K562 (cell line): ENCODE data around the gene TEAD3. TPM values are rescaled to one million over a fixed set of nuclear protein-coding genes. Genes with fewer than 3 reads are reported as not detected.

Source experiments
- BCOR ChIP-seq: fragments of 450-650 bp; IDR thresholded peaks from 2 replicates; pipeline ENCODE4 v1.6.1; 2016
- ESRRB ChIP-seq: fragments of 250-450 bp; sonication (Bioruptor Pico); IDR thresholded peaks from 2 replicates; pipeline ENCODE4 v1.5.0; 2020; ENCODE audit warnings: mild to moderate bottlenecking, moderate library complexity, borderline replicate concordance
- GMEB1 ChIP-seq: fragments of 250-450 bp; sonication (Bioruptor Pico); IDR thresholded peaks from 2 replicates; pipeline ENCODE4 v1.4.0; 2020; ENCODE audit warnings: mild to moderate bottlenecking
- ILK ChIP-seq: fragments of 450-650 bp; IDR thresholded peaks from 2 replicates; pipeline ENCODE4 v1.6.1; 2016; ENCODE audit warnings: missing genetic modification characterization, low read depth, mild to moderate bottlenecking, missing compliant biosample characterization, moderate library complexity, borderline replicate concordance
- MNT ChIP-seq, 2 experiments: fragments of 450-650 bp; conservative IDR thresholded peaks; 2 replicates each; pipeline ENCODE4 v1.6.1; 2017; ENCODE audit warnings: mild to moderate bottlenecking in 2 of 2, moderate library complexity in 2 of 2
- MYNN ChIP-seq, 2 experiments: sonication (generic); formaldehyde crosslinking in 1 of 2; IDR thresholded peaks; 2 replicates each; pipeline versions ENCODE4 v1.5.0 to v1.6.1; 2016 to 2020; ENCODE audit warnings: antibody characterized with exemption in 1 of 2, missing genetic modification reagents in 1 of 2
- PHF21A ChIP-seq: fragments of 450-650 bp; IDR thresholded peaks from 2 replicates; pipeline ENCODE4 v1.6.1; 2017; ENCODE audit warnings: low read depth, borderline replicate concordance
- RAD51 ChIP-seq: fragments of 450-650 bp; IDR thresholded peaks from 2 replicates; pipeline ENCODE4 v1.7.1; 2016; ENCODE audit warnings: low read depth, mild to moderate bottlenecking, borderline replicate concordance
- RBFOX2 ChIP-seq: fragments of 200-400 bp; formaldehyde crosslinking; IDR thresholded peaks from 2 replicates; pipeline ENCODE4 v1.6.1; 2017; ENCODE audit warnings: low read depth, mild to moderate bottlenecking, low read length, moderate library complexity
- RNF2 ChIP-seq: sonication (generic); IDR thresholded peaks from 2 replicates; pipeline ENCODE4 v1.6.1; 2016
- SRSF1 ChIP-seq: fragments of 200-400 bp; formaldehyde crosslinking; IDR thresholded peaks from 2 replicates; pipeline ENCODE4 v1.6.1; 2017; ENCODE audit warnings: mild to moderate bottlenecking, low read depth, low read length, moderate library complexity
- TCF15 ChIP-seq: fragments of 250-450 bp; sonication (Bioruptor Pico); IDR thresholded peaks from 2 replicates; pipeline ENCODE4 v1.8.0; 2022; ENCODE audit warnings: moderate library complexity, mild to moderate bottlenecking, inconsistent platforms
- TRIM24 ChIP-seq, 2 experiments: fragments of 450-650 bp; IDR thresholded peaks; 2 replicates each; pipeline ENCODE4 v1.6.1; 2016
- TSC22D4 ChIP-seq: fragments of 450-650 bp; IDR thresholded peaks from 2 replicates; pipeline ENCODE4 v1.6.1; 2016; ENCODE audit warnings: missing genetic modification characterization, missing biosample characterization, control low read depth
- ZNF592 ChIP-seq: fragments of 450-650 bp; IDR thresholded peaks from 2 replicates; pipeline ENCODE4 v1.6.1; 2017; ENCODE audit warnings: antibody characterized with exemption, mild to moderate bottlenecking
- polyA plus RNA-seq, 8 experiments: library from polyadenylated mRNA; depleted of rRNA in 4 of 8; stranded (reverse) in 5 of 8; unstranded in 3 of 8; fragments of >200 nt; fragmentation: Nextera tagmentation in 2 of 8; fragmentation: Illumina TruSeq in 1 of 8; extraction: Ambion mirVana in 2 of 8; extraction: Trizol in 1 of 8; gene quantifications; 2 replicates each; pipeline versions ENCODE4 v1.2.1 to v1.2.3, GENCODE V29; 2011 to 2014; ENCODE audit warnings: inconsistent platforms in 1 of 8, missing spikeins in 1 of 8
- total RNA-seq, 7 experiments: library from RNA; depleted of rRNA in 6 of 7; stranded (reverse); fragments of >200 nt in 6 of 7; fragmentation: Illumina TruSeq in 2 of 7; extraction: Trizol in 2 of 7; gene quantifications; 2 replicates each; pipeline versions ENCODE4 v1.2.1 to v1.2.3, GENCODE V29; 2011 to 2021; ENCODE audit warnings: low replicate concordance in 1 of 7
- TF ChIP-seq, protein P1 (sequence below): sonication (generic); formaldehyde crosslinking; IDR thresholded peaks from 2 replicates; pipeline ENCODE4 v1.8.0; 2022; ENCODE audit warnings: missing genetic modification reagents, mild to moderate bottlenecking, borderline replicate concordance

The TEAD3 gene
- total and polyA plus RNA-seq, 9 of the 15 experiments (the other 6 are each of a cell fraction or from before 2014, with no cell fraction given), result 0.63 to 13.2 (median 3.3) TPM

GRCh38 chr6:35473075-35473849 is 23.6 kb downstream of the TEAD3 start (continued):
- TF ChIP-seq, protein P1, sequence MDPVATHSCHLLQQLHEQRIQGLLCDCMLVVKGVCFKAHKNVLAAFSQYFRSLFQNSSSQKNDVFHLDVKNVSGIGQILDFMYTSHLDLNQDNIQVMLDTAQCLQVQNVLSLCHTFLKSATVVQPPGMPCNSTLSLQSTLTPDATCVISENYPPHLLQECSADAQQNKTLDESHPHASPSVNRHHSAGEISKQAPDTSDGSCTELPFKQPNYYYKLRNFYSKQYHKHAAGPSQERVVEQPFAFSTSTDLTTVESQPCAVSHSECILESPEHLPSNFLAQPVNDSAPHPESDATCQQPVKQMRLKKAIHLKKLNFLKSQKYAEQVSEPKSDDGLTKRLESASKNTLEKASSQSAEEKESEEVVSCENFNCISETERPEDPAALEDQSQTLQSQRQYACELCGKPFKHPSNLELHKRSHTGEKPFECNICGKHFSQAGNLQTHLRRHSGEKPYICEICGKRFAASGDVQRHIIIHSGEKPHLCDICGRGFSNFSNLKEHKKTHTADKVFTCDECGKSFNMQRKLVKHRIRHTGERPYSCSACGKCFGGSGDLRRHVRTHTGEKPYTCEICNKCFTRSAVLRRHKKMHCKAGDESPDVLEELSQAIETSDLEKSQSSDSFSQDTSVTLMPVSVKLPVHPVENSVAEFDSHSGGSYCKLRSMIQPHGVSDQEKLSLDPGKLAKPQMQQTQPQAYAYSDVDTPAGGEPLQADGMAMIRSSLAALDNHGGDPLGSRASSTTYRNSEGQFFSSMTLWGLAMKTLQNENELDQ (CRISPR knock-in tag), result 0 out of 2 replicates have a peak, but pooled peaks have one; percentile 33
- TF ChIP-seq ZNF592, result no peak
- TF ChIP-seq ESRRB (CRISPR knock-in tag), result no peak
- TF ChIP-seq TCF15 (CRISPR knock-in tag), result no peak
- no peak for TF ChIP-seq MNT (conservative IDR thresholded peaks at IDR 0.05)
- TF ChIP-seq GMEB1 (CRISPR knock-in tag), result no peak
- TF ChIP-seq SRSF1, result no peak
- peak; percentile 34; the same call in 1 of the 2 replicates for TF ChIP-seq RBFOX2
- TF ChIP-seq RAD51, result no peak
- no peak for TF ChIP-seq TSC22D4
- no peak for TF ChIP-seq PHF21A
- TF ChIP-seq RNF2, result no peak
- no peak for TF ChIP-seq BCOR
- 0 out of 4 replicates have a peak, but pooled peaks of 1 of the 2 experiments have one; percentile 6 for TF ChIP-seq TRIM24 (IDR thresholded peaks at IDR 0.05)
- no peak for TF ChIP-seq ILK
- peak; percentile 34; the same call in 1 of the 2 replicates for TF ChIP-seq MYNN (IDR thresholded peaks at IDR 0.05)
- no peak for TF ChIP-seq MYNN (CRISPR knock-in tag; IDR thresholded peaks at IDR 0.05)
